GM18517 (cell line): Measurements from ENCODE around the gene KNL1.
"Not testable (repeated sequence)": the region's sequence is repeated elsewhere in the genome, so short reads cannot be mapped to it uniquely, and the experiment has no call there.

Experiments
- ATAC-seq: cut with Tn5 transposase; IDR thresholded peaks from one replicate; pipeline ENCODE4 v1.9.1; 2021; ENCODE audit warnings: mild to moderate bottlenecking, moderate library complexity; ENCODE audit not compliant: unreplicated experiment

KNL1 gene

GRCh38 chr15:40664909-40665308, 70.9 kb downstream of the KNL1 start:
- ATAC-seq, result no peak

GRCh38 chr15:40676290-40676689, 82.2 kb downstream of the KNL1 start:
- not testable (repeated sequence) for ATAC-seq

GRCh38 chr15:40676906-40677305, 82.9 kb downstream of the KNL1 start:
- ATAC-seq, result not testable (repeated sequence)

- ATAC-seq, result no peak
Observed at GRCh38 chr15:40680151-40680550, 86.1 kb downstream of the KNL1 start.

- ATAC-seq, result not testable (repeated sequence)
Observed at GRCh38 chr15:40680959-40681358, 86.9 kb downstream of the KNL1 start.

GRCh38 chr15:40684381-40684780, 90.3 kb downstream of the KNL1 start:
- ATAC-seq, result no peak

GRCh38 chr15:40685376-40685775, 91.3 kb downstream of the KNL1 start:
- no peak for ATAC-seq

- ATAC-seq, result no peak
Observed at GRCh38 chr15:40688932-40689799, 95.1 kb downstream of the KNL1 start.

GRCh38 chr15:40691737-40692136, 97.7 kb downstream of the KNL1 start:
- no peak for ATAC-seq

- peak; percentile 5 for ATAC-seq
Observed at GRCh38 chr15:40693904-40694687, 100.0 kb downstream of the KNL1 start.

GRCh38 chr15:40694688-40695468, 100.8 kb downstream of the KNL1 start, which contains the start of gene RAD51:
TSS of gene RAD51 (plus strand) at chr15:40695174. CDS start at chr15:40698759, 3,585 bp downstream.
- peak; percentile 74 for ATAC-seq

- ATAC-seq, result peak; percentile 14
Observed at GRCh38 chr15:40695469-40695890, 101.4 kb downstream of the KNL1 start.

GRCh38 chr15:40696228-40696627, 102.2 kb downstream of the KNL1 start:
- no peak for ATAC-seq

- no peak for ATAC-seq
Observed at GRCh38 chr15:40697916-40698315, 103.9 kb downstream of the KNL1 start.

- ATAC-seq, result no peak
Observed at GRCh38 chr15:40702077-40702476, 108.0 kb downstream of the KNL1 start.

GRCh38 chr15:40706121-40706520, 112.1 kb downstream of the KNL1 start:
- no peak for ATAC-seq
